Lower lobe of right lung (tissue), 2 donors: ENCODE data around the gene DUSP16. TPM values are rescaled to one million over a fixed set of nuclear protein-coding genes. Genes with fewer than 3 reads are reported as not detected.

Source experiments
- ATAC-seq, 2 donors: fragments of 200-7000 bp; cut with Tn5 transposase; one replicate each; pipeline ENCODE4 v1.9.1; 2020 to 2022; ENCODE audit warnings: mild to moderate bottlenecking in 2 of 2, moderate library complexity in 2 of 2
- DNase-seq: peaks from one replicate; pipeline ENCODE4 v3.0.0-alpha.2; 2020
- H3K27ac ChIP-seq: fragments of 200-600 bp; one replicate; pipeline ENCODE4 v1.8.0; 2022
- H3K27me3 ChIP-seq: fragments of 200-600 bp; one replicate; pipeline ENCODE4 v1.8.0; 2022; ENCODE audit warnings: low read depth
- H3K36me3 ChIP-seq: fragments of 200-600 bp; one replicate; pipeline ENCODE4 v1.8.0; 2022; ENCODE audit warnings: mild to moderate bottlenecking
- H3K4me1 ChIP-seq: fragments of 200-600 bp; one replicate; pipeline ENCODE4 v1.8.0; 2022
- H3K4me3 ChIP-seq: fragments of 200-600 bp; one replicate; pipeline ENCODE4 v1.8.0; 2022; ENCODE audit warnings: mild to moderate bottlenecking
- H3K9me3 ChIP-seq: fragments of 200-600 bp; one replicate; pipeline ENCODE4 v1.8.0; 2022
- intact Hi-C: fragments of 100-400 bp; cut with DNase I; formaldehyde crosslinking; loops from one replicate; pipeline ENCODE4 v1.11.0; 2022
- total RNA-seq: library from RNA; stranded (reverse); fragmentation: NEBNext Ultra II Directional; extraction: Animal tissue kit (Norgen Biotek cat#: 25700); gene quantifications from one replicate; pipeline ENCODE4 v1.2.1, GENCODE V29; 2021
- TF ChIP-seq, protein P1 (sequence below): fragments of 200-600 bp; IDR thresholded peaks from one replicate; pipeline ENCODE4 v1.8.0; 2022; ENCODE audit warnings: antibody characterized with exemption, mild to moderate bottlenecking
- donor health status: DM: no; HTN: yes; CAD: no; lungs with severe emphysema.

Gene DUSP16
- total RNA-seq, 1 donor from 2014 or later = 44.0 TPM

DNA sequence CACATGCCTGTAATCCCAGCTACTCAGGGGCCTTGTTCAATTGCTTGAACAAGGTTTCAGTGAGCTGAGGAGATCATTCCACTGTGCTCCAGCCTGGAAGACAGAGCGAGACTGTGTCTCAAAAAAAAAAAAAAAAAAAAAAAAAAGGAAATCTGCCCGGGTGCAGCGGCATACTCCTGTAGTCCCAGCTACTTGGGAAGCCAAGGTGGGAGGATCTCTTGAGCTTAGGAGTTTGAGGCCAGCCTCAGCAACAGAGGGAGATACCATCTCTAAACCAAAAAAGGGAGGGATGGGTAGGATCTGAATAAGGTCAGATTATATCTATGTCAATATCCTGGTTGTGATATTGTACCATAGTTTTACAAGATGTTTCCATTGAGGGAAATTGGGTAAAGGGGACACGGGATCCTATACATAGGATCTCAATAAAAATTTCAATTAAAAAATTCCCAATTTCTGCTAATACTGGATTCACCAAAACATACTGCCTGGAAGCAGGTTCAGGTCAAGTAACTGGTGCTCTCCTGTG is 129.4 kb downstream of the DUSP16 start:
- TF ChIP-seq, protein P1, sequence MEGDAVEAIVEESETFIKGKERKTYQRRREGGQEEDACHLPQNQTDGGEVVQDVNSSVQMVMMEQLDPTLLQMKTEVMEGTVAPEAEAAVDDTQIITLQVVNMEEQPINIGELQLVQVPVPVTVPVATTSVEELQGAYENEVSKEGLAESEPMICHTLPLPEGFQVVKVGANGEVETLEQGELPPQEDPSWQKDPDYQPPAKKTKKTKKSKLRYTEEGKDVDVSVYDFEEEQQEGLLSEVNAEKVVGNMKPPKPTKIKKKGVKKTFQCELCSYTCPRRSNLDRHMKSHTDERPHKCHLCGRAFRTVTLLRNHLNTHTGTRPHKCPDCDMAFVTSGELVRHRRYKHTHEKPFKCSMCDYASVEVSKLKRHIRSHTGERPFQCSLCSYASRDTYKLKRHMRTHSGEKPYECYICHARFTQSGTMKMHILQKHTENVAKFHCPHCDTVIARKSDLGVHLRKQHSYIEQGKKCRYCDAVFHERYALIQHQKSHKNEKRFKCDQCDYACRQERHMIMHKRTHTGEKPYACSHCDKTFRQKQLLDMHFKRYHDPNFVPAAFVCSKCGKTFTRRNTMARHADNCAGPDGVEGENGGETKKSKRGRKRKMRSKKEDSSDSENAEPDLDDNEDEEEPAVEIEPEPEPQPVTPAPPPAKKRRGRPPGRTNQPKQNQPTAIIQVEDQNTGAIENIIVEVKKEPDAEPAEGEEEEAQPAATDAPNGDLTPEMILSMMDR = no peak
- Histone ChIP-seq H3K4me1 (peaks cover 58% of the 10 kb centered on the region), H3K4me3 (no peak overlapping the region), H3K9me3 (no peaks in the 10 kb centered on the region), H3K27me3 (no peaks in the 10 kb centered on the region), H3K27ac (peak overlapping the region; percentile 20), H3K36me3 (no peaks in the 10 kb centered on the region)
- ATAC-seq (no peak), DNase-seq (no peak)
- intact Hi-C loops = no loop called here

DNA sequence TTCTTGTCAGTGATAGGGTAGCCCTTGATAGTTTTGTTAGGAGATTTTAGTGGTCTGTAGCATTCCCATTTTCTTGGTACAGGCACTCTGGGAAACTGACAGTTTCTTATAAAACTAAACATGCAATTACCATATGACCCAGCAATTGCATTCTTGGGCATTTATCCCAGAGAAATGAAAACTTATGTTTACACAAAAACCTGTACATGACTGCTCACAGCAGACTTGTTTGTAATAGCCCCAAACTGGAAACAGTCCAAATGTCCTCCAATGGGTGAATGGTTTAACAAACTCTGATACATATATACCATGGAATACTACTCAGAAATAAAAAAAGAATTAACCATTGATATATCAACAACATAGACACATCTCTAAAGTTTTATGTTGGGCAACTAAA is 130.3 kb downstream of the DUSP16 start:
- ATAC-seq (peak; percentile 54 to 62), DNase-seq (no peak)
- no peaks in the 10 kb centered on the region for H3K27me3 ChIP-seq
- intact Hi-C loops = no loop called here
- no peak overlapping the region for H3K4me3 ChIP-seq
- TF ChIP-seq, protein P1 = no peak
- H3K27ac ChIP-seq = peak overlapping the region; percentile 20
- peaks cover 58% of the 10 kb centered on the region for H3K4me1 ChIP-seq
- H3K36me3 ChIP-seq = no peaks in the 10 kb centered on the region
- H3K9me3 ChIP-seq = no peaks in the 10 kb centered on the region

DNA sequence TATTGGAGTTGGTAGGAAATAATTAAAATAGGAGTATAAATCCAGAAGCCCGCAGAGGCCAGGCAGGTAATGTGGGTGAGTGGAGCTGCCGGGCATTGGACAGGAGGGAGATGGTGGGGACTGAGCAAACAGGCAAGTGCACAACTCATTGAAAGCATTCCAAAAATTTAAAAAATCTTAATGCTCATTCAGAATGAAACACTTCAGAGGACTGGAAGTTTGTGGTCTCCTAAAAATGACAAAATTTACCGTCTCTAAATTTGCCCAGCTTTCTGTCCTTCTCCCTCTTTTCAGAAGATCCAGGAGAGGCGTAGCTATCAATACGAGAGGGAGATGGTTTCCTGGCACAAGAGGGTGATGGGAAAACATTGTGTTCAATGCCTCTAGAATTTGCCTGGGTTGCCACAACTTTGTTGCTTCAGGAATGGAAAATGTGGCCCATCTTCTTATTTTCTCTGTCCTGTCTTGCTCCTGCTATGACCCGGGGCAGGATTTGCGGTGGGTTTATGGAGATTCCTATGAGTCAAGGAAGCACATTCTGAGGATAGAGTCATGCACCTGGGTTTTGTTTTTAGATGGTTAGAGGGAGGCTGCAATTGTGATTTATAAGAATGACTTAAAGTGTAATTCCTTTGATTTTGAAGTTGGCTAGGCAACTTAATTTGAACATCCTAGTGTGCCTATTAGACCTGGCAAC is 133.6 kb downstream of the DUSP16 start:
- Histone ChIP-seq H3K27me3 (no peaks in the 10 kb centered on the region), H3K27ac (no peak overlapping the region), H3K9me3 (peaks cover under 1% of the 10 kb centered on the region), H3K4me3 (no peak overlapping the region), H3K4me1 (peaks cover 63% of the 10 kb centered on the region), H3K36me3 (no peaks in the 10 kb centered on the region)
- TF ChIP-seq, protein P1 = no peak
- intact Hi-C loops = no loop called here
- ATAC-seq (no peak), DNase-seq (no peak)

DNA sequence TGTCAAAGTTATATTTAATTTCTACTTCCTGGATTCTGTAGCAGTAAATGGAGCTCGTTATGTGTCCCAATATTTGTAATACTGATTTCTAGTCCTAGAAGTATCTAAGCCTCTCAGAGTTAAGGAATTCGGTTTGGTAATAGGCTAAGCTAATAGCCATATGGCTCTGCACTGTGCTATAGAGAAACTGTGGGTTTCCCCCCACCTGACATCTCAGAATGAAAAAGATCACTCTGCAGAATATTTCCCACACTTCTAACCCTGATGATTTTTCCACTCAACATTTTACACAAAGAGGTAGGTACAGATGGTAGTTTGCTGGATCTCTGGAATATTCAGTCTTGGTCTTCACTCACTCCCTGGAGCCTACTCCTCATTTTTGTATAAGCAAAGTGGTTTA is 134.6 kb downstream of the DUSP16 start:
- H3K9me3 ChIP-seq = peaks cover 11% of the 10 kb centered on the region
- H3K27me3 ChIP-seq = no peaks in the 10 kb centered on the region
- ATAC-seq (peak in 1 of 2 donors; percentile 38), DNase-seq (no peak)
- peaks cover 55% of the 10 kb centered on the region for H3K4me1 ChIP-seq
- no peaks in the 10 kb centered on the region for H3K36me3 ChIP-seq
- no peak overlapping the region for H3K27ac ChIP-seq
- intact Hi-C loops = no loop called here
- no peak overlapping the region for H3K4me3 ChIP-seq
- TF ChIP-seq, protein P1 = no peak

DNA sequence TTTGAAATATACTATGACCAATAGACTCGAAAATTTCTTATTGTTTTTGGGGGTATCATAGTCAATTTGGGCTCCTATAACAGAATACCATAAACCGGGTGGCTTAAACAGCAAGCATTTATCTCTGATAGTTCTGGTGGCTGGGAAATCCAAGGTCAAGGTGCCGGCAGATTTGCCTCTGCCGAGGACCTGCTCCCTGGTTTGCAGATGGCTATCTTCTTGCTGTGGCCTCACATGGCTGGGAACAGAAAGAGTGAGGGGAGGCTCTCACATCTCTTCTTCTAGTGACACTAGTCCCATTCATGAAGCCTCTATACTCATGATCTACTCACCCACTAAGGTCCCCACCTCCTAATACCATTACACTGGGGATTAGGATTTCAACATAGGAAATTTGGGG is 135.1 kb downstream of the DUSP16 start:
- Histone ChIP-seq H3K27me3 (no peaks in the 10 kb centered on the region), H3K4me1 (peaks cover 50% of the 10 kb centered on the region), H3K9me3 (peaks cover 14% of the 10 kb centered on the region), H3K36me3 (no peaks in the 10 kb centered on the region), H3K4me3 (no peak overlapping the region), H3K27ac (peak overlapping the region; percentile 31)
- no peak for DNase-seq
- intact Hi-C loops = no loop called here
- TF ChIP-seq, protein P1 = no peak
- no peak for ATAC-seq
